ENCODE measurements around the gene EPHB2. TPM values are rescaled to one million over a fixed set of nuclear protein-coding genes. Genes with fewer than 3 reads are reported as not detected.

EPHB2 gene
- total and polyA plus RNA-seq, 2 of the 8 experiments (the other 6 are each of a cell fraction or from before 2014, with no cell fraction given) = 15.8 to 17.2 TPM

GRCh38 chr1:22666412-22666811 lies 44.2 kb upstream of the EPHB2 start:
- Histone ChIP-seq H2AK5ac (ENCODE audit: low read depth, low read length) (no peak overlapping the region), H4K91ac (replicated peaks; ENCODE audit: insufficient read length, low read length) (no peak overlapping the region), H3K9me3 (ENCODE audit: insufficient read depth in 2 of 2, low read depth in 1 of 2, low read length in 1 of 2) (no peaks in the 10 kb centered on the region), H3K9ac (replicated peaks in 1 of 4; ENCODE audit: extremely low read depth in 1 of 4, low read depth in 3 of 4, low read length in 3 of 4) (no peak overlapping the region), H2BK15ac (ENCODE audit: low read length) (no peak overlapping the region), H3K4me2 (ENCODE audit: insufficient read depth in 1 of 2, low read depth in 2 of 2, low read length in 2 of 2) (no peak overlapping the region), H2BK5ac (ENCODE audit: low read depth, low read length) (no peak overlapping the region), H2AFZ (ENCODE audit: low read length) (no peak overlapping the region), H3K4me3 (ENCODE audit: extremely low read depth in 1 of 4, insufficient read depth in 2 of 4, low read depth in 3 of 4, low read length in 4 of 4) (no peak overlapping the region), H3K23ac (ENCODE audit: insufficient read length) (no peak overlapping the region), H4K20me1 (replicated peaks in 1 of 2; ENCODE audit: control insufficient read depth in 1 of 2, insufficient read depth in 2 of 2, low read length in 2 of 2) (no peaks in the 10 kb centered on the region), H2BK12ac (ENCODE audit: low read depth, low read length) (no peak overlapping the region), H2BK120ac (replicated peaks; ENCODE audit: low read depth, low read length) (no peak overlapping the region), H3K18ac (ENCODE audit: extremely low read depth, low read length) (no peak overlapping the region), H4K8ac (ENCODE audit: extremely low read depth, insufficient read depth, low read length) (peak overlapping the region; percentile 53; the same call in 1 of the 2 replicates), H3K27ac (ENCODE audit: low read depth, low read length) (no peak overlapping the region), H3K14ac (ENCODE audit: insufficient read length) (no peak overlapping the region), H2BK20ac (ENCODE audit: low read length) (no peak overlapping the region), H3K56ac (replicated peaks; ENCODE audit: insufficient read length, low read depth, low read length) (no peak overlapping the region), H3K4me1 (replicated peaks in 1 of 4; ENCODE audit: control insufficient read depth in 3 of 4, insufficient read depth in 4 of 4, low read length in 3 of 4) (peaks cover 0 to 1% (median 0%) of the 10 kb centered on the region in 4 experiments; a peak in 1 of 7 replicates), H3K4ac (replicated peaks; ENCODE audit: insufficient read length, low read depth, low read length) (no peak overlapping the region), H3K79me2 (ENCODE audit: control insufficient read depth in 1 of 2, insufficient read depth in 2 of 2, low read length in 2 of 2) (no peaks in the 10 kb centered on the region), H3K36me3 (ENCODE audit: control insufficient read depth in 2 of 4, insufficient read depth in 4 of 4, low read length in 3 of 4) (no peaks in the 10 kb centered on the region), H3K27me3 (replicated peaks in 1 of 4; ENCODE audit: control insufficient read depth in 3 of 4, extremely low read depth in 1 of 4, insufficient read depth in 3 of 4, low read length in 3 of 4) (no peaks in the 10 kb centered on the region), H4K5ac (ENCODE audit: insufficient read length, low read depth, low read length) (no peak overlapping the region), H3K23me2 (ENCODE audit: low read depth, low read length) (no peaks in the 10 kb centered on the region; the same call in 1 of the 2 replicates), H3K79me1 (ENCODE audit: low read depth, low read length) (no peaks in the 10 kb centered on the region)
- ChIA-PET POLR2A (ENCODE audit: partially characterized antibody) (no interaction called here), CTCF (ENCODE audit: partially characterized antibody) (interaction anchor here (0.6 to 3.8 kb wide), 23 partner anchors 10 to 298 kb away, joined by 3 to 27 read pairs (median 4); no protein-coding TSS in a partner anchor)
- 73% methylated on average over 2 of the region's 2 CpGs; no CpG with 5 or more reads in 1 of the 2 experiments for WGBS, 2 experiments (ENCODE audit: extremely low coverage in 1 of 2, insufficient coverage in 1 of 2, insufficient read length in 1 of 2, insufficient replicate concordance in 2 of 2, low coverage in 1 of 2, low lambda C conversion rate in 2 of 2, missing lambda C conversion rate in 1 of 2)
- DNase-seq (ENCODE audit: low read depth in 1 of 2, low spot score in 2 of 2) (no peak), FAIRE-seq (no peak)
- no peak for TF ChIP-seq RNF2 (IDR thresholded peaks at IDR 0.05; ENCODE audit: borderline replicate concordance, low read depth, low read length, missing control alignments, poor library complexity, severe bottlenecking)
- TF ChIP-seq BRCA1 (IDR thresholded peaks at IDR 0.05; ENCODE audit: low read depth, low read length) = no peak
- no peak for TF ChIP-seq USF2 (IDR thresholded peaks at IDR 0.05; ENCODE audit: low read length)
- TF ChIP-seq FOSL1 (IDR thresholded peaks at IDR 0.05; ENCODE audit: insufficient read depth, low read depth, low read length) = no peak
- no peak for TF ChIP-seq JUND (IDR thresholded peaks at IDR 0.05; ENCODE audit: low read length)
- TF ChIP-seq SIX5 (IDR thresholded peaks at IDR 0.05; ENCODE audit: low read depth, low read length) = no peak
- no peak for TF ChIP-seq CREB1 (IDR thresholded peaks at IDR 0.05)
- no peak for TF ChIP-seq MAFK (IDR thresholded peaks at IDR 0.05; ENCODE audit: low read depth, low read length)
- no peak for TF ChIP-seq ATF2 (IDR thresholded peaks at IDR 0.05; ENCODE audit: low read length)
- TF ChIP-seq POU5F1 (IDR thresholded peaks at IDR 0.05; ENCODE audit: low read depth, low read length) = no peak
- TF ChIP-seq NANOG (IDR thresholded peaks at IDR 0.05; ENCODE audit: insufficient read depth, low read depth, low read length, poor library complexity, severe bottlenecking) = no peak
